ENCODE measurements around the gene POU2F1. TPM values are rescaled to one million over a fixed set of nuclear protein-coding genes. Genes with fewer than 3 reads are reported as not detected.

Gene POU2F1
- total RNA-seq, 1 experiment from 2014 or later = 24.5 TPM

- no TSS peak for BruUV-seq (replicated peaks)
- H4K20me1 ChIP-seq (ENCODE audit: insufficient read depth) = no peaks in the 10 kb centered on the region
- no peaks in the 10 kb centered on the region for H3K27me3 ChIP-seq (ENCODE audit: insufficient read depth, low read length)
- ChIA-PET POLR2A (no interaction called here), CTCF (no interaction called here), RAD21 (ENCODE audit: low non-redundant PET in 1 of 2, low total read pairs in 2 of 2, uncharacterized antibody in 2 of 2, unreplicated experiment in 2 of 2) (no interaction called here)
- H3K4me2 ChIP-seq (ENCODE audit: low read length) = no peak overlapping the region
- TF ChIP-seq YY1 (IDR thresholded peaks at IDR 0.05; ENCODE audit: extremely low read depth, insufficient replicate concordance, low read depth, low read length) (no peak), CBX3 (IDR thresholded peaks at IDR 0.05; ENCODE audit: low read depth) (no peak), FOSL1 (IDR thresholded peaks at IDR 0.05; ENCODE audit: low read depth) (no peak), ZBTB33 (IDR thresholded peaks at IDR 0.05; ENCODE audit: extremely low read depth, insufficient replicate concordance, low read length) (no peak), POLR2AphosphoS5 (IDR thresholded peaks at IDR 0.05; ENCODE audit: low read depth, low read length) (no peak), EGR1 (IDR thresholded peaks at IDR 0.05; ENCODE audit: low read depth) (no peak), EZH2 (IDR thresholded peaks at IDR 0.05) (no peak), CEBPB (IDR thresholded peaks at IDR 0.05; ENCODE audit: low read depth) (no peak), MAX (IDR thresholded peaks at IDR 0.05) (no peak), RAD21 (IDR thresholded peaks at IDR 0.05; ENCODE audit: low read depth) (no peak), SIN3A (IDR thresholded peaks at IDR 0.05; ENCODE audit: low read depth) (no peak), ATF3 (IDR thresholded peaks at IDR 0.05) (no peak), JUND (IDR thresholded peaks at IDR 0.05) (no peak)
- peaks cover 30% of the 10 kb centered on the region for H3K79me2 ChIP-seq (ENCODE audit: insufficient read depth, low read length)
- H2AFZ ChIP-seq (ENCODE audit: low read depth, low read length, poor library complexity, severe bottlenecking) = no peak overlapping the region
- ATAC-seq = no peak
- intact Hi-C loops (cut with micrococcal nuclease) = no loop called here
- H3K4me1 ChIP-seq (ENCODE audit: control insufficient read depth in 1 of 2, insufficient read depth in 2 of 2, low read length in 2 of 2) = no peaks in the 10 kb centered on the region
- H3K4me3 ChIP-seq (replicated peaks in 1 of 2; ENCODE audit: low read depth in 1 of 2, low read length in 2 of 2) = no peak overlapping the region
- no peak overlapping the region for H3K9ac ChIP-seq (ENCODE audit: low read length)
- H3K9me3 ChIP-seq (ENCODE audit: control insufficient read depth in 1 of 2, insufficient read depth in 1 of 2, low read depth in 1 of 2, low read length in 2 of 2) = no peaks in the 10 kb centered on the region
- H3K36me3 ChIP-seq (ENCODE audit: control insufficient read depth in 1 of 2, insufficient read depth in 2 of 2, low read length in 2 of 2) = no peaks in the 10 kb centered on the region
- no peak for DNase-seq (ENCODE audit: low read depth, low spot score)
- H3K9me2 ChIP-seq (ENCODE audit: insufficient read depth) = no peaks in the 10 kb centered on the region
- H3K27ac ChIP-seq (ENCODE audit: low read depth, low read length) = no peak overlapping the region
Measured at GRCh38 chr1:167297222-167298214, 76.8 kb downstream of the POU2F1 start.

All from HCT116 (cell line).